Natural killer cell treated with Interleukin-12 subunit alpha and Interleukin-12 subunit beta and Interleukin-15 and Interleukin-18, amount 100 ng/mL, for 72 hours (primary cell): ENCODE data around the gene GLI2. TPM values are rescaled to one million over a fixed set of nuclear protein-coding genes. Genes with fewer than 3 reads are reported as not detected.

Experiments used
- ATAC-seq, 2 donors: fragments of 150-1000 bp; cut with Tn5 transposase in 1 of 2; sonication (Bioruptor Pico), chemical (Tn5 transposase) in 1 of 2; 2 replicates each; pipeline ENCODE4 v1.10.0; 2021
- DNase-seq: peaks from one replicate; pipeline ENCODE4 v3.0.0; 2022; ENCODE audit warnings: low spot score
- H3K27ac Mint-ChIP-seq, 2 donors: 1 replicate in 1 of 2; 2 replicates in 1 of 2; pipeline ENCODE4 v1.8.0; 2022; ENCODE audit warnings: mixed read lengths in 2 of 2, mild to moderate bottlenecking in 1 of 2, moderate library complexity in 1 of 2
- H3K27me3 Mint-ChIP-seq, 2 donors: 1 replicate in 1 of 2; 2 replicates in 1 of 2; pipeline ENCODE4 v1.8.0; 2022; ENCODE audit warnings: mixed read lengths in 2 of 2
- H3K36me3 Mint-ChIP-seq: one replicate; pipeline ENCODE4 v1.8.0; 2022; ENCODE audit warnings: mixed read lengths
- H3K4me1 Mint-ChIP-seq, 2 donors: 1 replicate in 1 of 2; 2 replicates in 1 of 2; pipeline ENCODE4 v1.8.0; 2022; ENCODE audit warnings: low read depth in 2 of 2, mixed read lengths in 2 of 2, mild to moderate bottlenecking in 1 of 2
- H3K4me3 Mint-ChIP-seq: one replicate; pipeline ENCODE4 v1.8.0; 2022; ENCODE audit warnings: mixed read lengths
- H3K9me3 Mint-ChIP-seq: 2 replicates; pipeline ENCODE4 v1.8.0; 2022; ENCODE audit warnings: mixed read lengths
- total RNA-seq, 2 donors: library from RNA; stranded (reverse); gene quantifications; one replicate each; pipeline ENCODE4 v1.2.3, GENCODE V29; 2022

GLI2 gene
- total RNA-seq, 2 donors from 2014 or later, result 0.38 TPM; not detected in 1

DNA sequence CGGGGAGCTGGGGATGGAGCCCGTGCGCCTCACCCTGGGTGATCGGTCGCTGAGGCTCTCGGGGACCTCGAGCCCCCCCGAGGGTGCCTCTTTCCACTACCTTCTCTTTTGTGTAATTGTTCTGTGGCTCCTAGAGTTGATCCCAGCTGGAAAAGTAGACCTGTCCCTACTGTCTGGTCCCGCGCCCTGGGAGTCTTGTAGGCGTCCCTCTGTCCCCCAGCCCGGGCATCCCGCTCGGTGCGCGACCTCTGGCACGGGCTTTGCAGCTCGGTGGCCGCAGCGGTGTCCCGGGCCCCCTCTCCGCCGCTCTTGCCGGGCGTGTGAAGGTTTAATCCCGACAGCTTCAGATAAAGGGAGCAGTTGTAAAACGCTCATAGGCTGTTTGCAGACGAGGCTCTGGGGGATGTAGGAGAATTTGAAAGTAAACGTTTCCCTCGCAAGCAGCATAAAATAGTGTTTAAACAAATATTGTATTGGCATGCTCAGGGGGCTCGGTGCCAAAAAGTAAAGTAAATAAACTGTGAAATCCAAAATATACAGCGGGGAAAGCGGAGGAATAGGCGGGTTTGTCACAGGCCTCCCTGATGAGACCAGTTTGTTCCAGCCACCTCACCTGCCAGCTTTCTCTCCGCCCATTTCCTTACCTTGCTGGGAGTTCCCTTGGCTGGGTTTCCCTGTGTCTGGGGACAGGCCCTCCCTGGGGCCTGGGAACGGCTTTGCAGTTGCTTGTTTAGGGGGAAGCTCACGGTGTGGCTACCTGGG is 1.9 kb downstream of the GLI2 start:
- H3K27me3 Mint-ChIP-seq, result peaks cover 49 to 75% of the 10 kb centered on the region in 2 donors
- H3K9me3 Mint-ChIP-seq, result no peaks in the 10 kb centered on the region
- no peak overlapping the region for H3K4me3 Mint-ChIP-seq
- no peak overlapping the region for H3K27ac Mint-ChIP-seq
- no peaks in the 10 kb centered on the region for H3K36me3 Mint-ChIP-seq
- DNase-seq (no peak), ATAC-seq (no peak)
- no peaks in the 10 kb centered on the region for H3K4me1 Mint-ChIP-seq

DNA sequence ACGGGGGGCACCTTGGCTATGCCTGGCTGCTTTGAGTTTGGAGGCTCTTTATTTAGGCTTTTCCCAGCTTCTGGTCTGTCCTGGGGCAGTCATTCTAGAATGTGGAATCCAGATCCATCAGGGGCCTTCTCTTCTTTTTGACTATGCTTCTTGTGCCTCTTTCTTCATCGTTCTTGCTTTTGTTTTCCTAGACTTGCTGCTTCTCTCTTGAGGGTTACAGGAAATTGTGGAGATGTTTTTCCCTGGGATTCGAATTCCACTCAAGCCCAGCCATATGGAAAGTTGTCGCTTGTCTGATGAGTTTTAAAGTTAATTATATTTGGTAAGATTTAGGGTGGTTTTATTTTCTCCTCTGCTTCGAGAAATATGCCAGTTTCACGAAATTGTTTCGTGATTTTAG is 2.4 kb downstream of the GLI2 start:
- H3K4me3 Mint-ChIP-seq, result no peak overlapping the region
- H3K36me3 Mint-ChIP-seq, result no peaks in the 10 kb centered on the region
- H3K9me3 Mint-ChIP-seq, result no peaks in the 10 kb centered on the region
- H3K27me3 Mint-ChIP-seq, result peaks cover 47 to 71% of the 10 kb centered on the region in 2 donors
- H3K4me1 Mint-ChIP-seq, result no peaks in the 10 kb centered on the region
- no peak overlapping the region for H3K27ac Mint-ChIP-seq
- ATAC-seq (no peak), DNase-seq (no peak)

DNA sequence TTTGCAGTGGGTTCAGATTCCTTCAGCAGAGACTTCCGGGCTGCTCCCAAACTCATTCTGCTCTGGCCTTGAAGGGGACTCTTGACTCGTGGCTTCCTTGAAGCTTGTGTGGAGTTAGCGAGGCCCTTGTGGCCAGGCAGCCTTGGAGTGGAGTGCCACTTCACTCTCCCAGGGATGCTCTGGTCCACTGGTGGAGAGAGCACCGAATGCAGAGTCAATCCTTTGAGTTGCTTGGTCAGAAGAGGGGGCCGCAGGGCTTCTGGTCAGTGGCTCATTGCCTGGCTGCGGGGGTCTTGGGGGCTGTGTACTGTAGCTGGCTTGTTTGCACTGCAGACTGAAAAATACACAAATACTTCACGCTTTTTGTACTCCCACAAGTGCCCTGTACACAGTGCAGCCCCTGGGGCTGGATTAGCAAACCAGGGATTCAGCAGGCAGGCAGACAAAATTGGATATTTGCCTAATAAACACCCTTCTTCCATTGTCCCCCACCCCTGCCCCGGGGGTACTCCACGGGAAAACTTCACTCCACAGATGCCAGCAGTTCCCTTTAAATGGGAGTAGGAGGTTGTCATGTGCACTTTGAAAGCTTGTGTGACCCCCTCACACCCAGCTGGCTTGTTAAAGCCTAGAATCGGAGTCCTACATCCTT is 3.2 kb downstream of the GLI2 start:
- no peak for DNase-seq
- Mint-ChIP-seq H3K27me3 (peaks cover 39 to 67% of the 10 kb centered on the region in 2 donors), H3K4me1 (no peaks in the 10 kb centered on the region), H3K9me3 (no peaks in the 10 kb centered on the region), H3K36me3 (no peaks in the 10 kb centered on the region), H3K27ac (no peak overlapping the region), H3K4me3 (no peak overlapping the region)
- no peak for ATAC-seq

DNA sequence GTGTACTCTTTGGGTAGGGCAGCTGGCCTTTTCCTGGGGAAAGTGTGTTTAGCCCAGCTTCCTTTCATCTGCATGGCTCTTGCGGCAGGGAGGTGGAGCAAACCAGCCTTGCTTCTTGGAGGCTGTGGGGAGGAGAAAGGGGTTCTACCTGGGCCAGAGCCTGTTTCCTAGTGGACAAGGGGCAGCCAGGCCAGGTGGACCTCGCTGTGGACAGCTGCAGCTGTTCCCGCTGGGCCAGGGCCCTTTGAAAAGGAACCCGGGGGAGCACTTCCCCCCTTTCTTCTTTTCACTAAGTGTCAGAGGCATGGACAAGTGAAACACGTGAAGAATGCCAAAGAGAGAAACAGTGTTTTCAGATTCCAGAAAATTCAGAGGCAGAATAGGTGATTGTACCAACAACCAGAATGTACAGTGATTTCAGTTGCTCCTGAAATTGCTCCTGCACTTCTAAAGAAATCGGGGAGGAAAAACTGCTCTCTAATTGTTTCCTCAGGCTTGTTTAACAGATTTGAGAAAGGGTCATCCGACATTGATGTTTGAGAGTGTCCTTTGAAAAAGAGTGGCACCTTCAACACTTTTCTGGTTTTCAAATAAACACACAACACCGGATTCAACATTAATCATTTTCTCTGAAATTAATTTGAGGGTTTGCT is 3.9 kb downstream of the GLI2 start:
- DNase-seq, result no peak
- no peak for ATAC-seq
- H3K36me3 Mint-ChIP-seq, result no peaks in the 10 kb centered on the region
- H3K4me3 Mint-ChIP-seq, result no peak overlapping the region
- no peaks in the 10 kb centered on the region for H3K4me1 Mint-ChIP-seq
- no peaks in the 10 kb centered on the region for H3K9me3 Mint-ChIP-seq
- no peak overlapping the region for H3K27ac Mint-ChIP-seq
- H3K27me3 Mint-ChIP-seq, result peaks cover 43 to 67% of the 10 kb centered on the region in 2 donors

DNA sequence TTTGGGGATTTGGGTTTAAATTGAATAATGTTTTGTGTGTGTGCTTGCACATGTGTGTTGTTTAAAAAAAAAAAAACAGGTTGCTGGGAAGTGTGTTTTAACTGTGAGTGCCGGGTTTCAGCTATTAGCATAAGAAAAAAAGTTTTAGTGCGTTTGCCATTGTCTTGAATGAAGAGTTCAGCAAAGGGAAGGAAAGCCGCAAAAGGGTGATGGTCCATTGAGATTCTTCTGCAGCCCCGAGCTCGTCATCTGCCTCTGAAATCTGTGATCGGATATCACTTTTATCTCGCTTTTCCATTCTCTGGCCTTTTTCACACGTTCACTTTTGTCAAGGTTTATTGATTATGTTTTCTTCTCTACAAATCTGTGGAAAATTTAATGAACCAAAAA is 4.7 kb downstream of the GLI2 start:
- DNase-seq, result no peak

DNA sequence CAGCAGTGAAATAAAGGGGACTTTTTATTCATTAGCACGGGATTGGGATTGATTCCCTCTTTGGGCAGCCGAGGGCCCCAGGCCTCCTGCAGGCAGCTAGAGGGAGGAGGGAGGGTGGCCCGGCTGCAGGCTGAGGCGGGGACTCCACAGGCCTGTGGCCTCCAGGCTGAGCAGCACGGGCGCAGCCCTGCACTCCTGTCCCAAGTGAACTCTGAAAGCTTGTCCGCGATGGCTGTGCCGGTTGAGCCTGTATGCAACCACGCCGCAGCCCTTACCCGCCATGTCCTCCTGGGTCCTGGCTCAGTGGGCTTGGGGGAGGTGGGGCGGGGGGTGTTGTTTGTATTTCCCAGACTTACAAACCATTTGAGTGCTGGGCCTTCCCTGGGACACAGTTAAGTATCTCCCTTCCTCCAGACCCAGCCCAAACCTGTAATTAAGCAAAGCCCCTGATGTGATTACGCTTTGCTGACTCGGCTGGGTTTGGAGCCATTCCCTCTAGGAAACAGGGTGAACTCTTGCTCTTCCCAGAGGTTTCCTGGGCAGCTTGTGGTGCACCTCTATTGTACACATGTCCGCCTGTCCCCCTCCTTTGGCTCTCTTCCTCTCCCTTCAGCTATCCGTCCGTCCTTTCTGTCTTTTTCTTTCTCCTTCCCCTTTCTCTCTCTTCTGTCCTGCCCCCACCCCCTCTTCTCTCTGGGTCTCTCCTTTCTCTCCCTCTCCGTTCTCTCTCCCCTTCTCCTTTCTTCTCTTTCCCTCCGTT is 5.3 kb downstream of the GLI2 start:
- no peak for DNase-seq
- Mint-ChIP-seq H3K9me3 (no peaks in the 10 kb centered on the region), H3K4me3 (no peak overlapping the region), H3K27me3 (peaks cover 49 to 70% of the 10 kb centered on the region in 2 donors), H3K27ac (no peak overlapping the region), H3K36me3 (no peaks in the 10 kb centered on the region), H3K4me1 (no peaks in the 10 kb centered on the region)
- no peak for ATAC-seq

More for the DNA sequence above, 4.7 kb downstream of the GLI2 start:
- no peaks in the 10 kb centered on the region for H3K4me1 Mint-ChIP-seq
- H3K36me3 Mint-ChIP-seq, result no peaks in the 10 kb centered on the region
- no peaks in the 10 kb centered on the region for H3K9me3 Mint-ChIP-seq
- H3K27me3 Mint-ChIP-seq, result peaks cover 49 to 70% of the 10 kb centered on the region in 2 donors
- no peak overlapping the region for H3K4me3 Mint-ChIP-seq
- no peak for ATAC-seq
- no peak overlapping the region for H3K27ac Mint-ChIP-seq

DNA sequence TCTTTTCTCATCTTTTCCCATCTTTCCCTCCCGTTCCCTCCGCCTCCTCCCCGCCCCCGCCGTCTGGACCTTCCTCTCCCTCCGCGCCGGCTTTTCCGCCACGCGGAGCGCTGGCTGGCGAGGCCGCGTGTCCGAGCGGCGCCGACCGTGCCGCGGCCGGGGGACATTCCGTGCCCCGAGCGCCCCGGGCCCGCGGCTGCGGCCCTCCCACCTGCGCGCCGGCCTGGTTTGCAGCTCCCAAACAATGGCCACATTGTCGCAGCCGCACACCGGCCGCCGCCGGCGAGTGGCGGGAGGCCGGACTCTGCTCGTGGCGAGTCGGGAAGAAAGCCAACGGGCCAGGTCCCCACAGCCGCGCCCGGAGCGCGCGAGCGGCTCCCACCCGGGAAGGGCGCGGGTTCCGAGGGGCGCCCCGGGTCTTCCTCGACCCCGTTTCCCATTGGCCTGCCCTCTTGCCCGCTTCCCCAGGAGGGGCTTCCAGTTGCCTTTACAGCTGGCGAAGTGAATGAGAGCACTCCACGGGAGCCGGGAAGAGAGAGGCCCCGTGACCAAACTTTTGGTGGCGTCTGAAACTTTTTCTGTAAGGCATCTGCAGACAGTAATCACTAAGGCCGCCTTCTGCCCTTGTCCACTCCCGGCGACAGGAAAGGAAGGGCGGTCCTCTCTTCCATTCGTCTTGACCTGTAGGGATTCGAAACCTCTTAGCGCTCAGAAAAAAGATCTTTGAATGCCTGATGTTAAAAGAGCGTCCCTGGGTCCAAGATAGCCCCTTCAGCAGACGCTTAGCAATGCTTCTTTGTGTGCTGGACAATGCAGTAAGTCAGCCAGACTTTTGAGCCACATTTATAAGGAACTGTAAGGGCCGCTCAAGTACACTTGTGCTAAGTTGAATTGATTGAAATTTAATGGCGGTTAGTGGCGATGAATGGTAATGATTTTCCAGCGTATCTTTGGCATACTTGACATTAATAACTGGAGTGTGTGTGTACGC is 6.2 kb downstream of the GLI2 start:
- Mint-ChIP-seq H3K27me3 (peaks cover 49 to 68% of the 10 kb centered on the region in 2 donors), H3K9me3 (no peaks in the 10 kb centered on the region), H3K4me3 (no peak overlapping the region), H3K27ac (no peak overlapping the region), H3K4me1 (no peaks in the 10 kb centered on the region), H3K36me3 (no peaks in the 10 kb centered on the region)
- ATAC-seq, result no peak
- no peak for DNase-seq

DNA sequence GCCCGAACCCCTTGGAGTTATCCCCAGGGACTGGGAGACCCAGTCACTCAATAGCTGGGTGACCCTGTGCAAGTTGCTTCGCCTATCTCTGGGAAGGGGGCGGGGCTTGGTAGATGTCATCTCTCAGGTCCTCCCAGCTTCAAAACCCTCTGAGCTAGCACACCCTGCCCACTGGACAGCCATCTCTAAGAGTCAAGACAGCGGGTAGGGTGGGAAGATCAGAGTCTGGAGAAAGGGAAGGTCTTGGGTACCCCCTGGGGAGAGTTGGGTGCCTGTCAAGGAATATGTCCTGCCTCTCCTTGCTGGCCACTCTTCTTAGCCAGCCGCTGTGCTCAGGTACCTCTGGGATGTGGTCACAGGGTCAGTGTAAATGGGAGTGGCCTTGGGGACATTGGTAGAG is 8.0 kb downstream of the GLI2 start:
- Mint-ChIP-seq H3K36me3 (no peaks in the 10 kb centered on the region), H3K4me3 (no peak overlapping the region), H3K27me3 (peaks cover 35 to 50% of the 10 kb centered on the region in 2 donors), H3K9me3 (no peaks in the 10 kb centered on the region), H3K4me1 (no peaks in the 10 kb centered on the region), H3K27ac (no peak overlapping the region)
- ATAC-seq (no peak), DNase-seq (no peak)

DNA sequence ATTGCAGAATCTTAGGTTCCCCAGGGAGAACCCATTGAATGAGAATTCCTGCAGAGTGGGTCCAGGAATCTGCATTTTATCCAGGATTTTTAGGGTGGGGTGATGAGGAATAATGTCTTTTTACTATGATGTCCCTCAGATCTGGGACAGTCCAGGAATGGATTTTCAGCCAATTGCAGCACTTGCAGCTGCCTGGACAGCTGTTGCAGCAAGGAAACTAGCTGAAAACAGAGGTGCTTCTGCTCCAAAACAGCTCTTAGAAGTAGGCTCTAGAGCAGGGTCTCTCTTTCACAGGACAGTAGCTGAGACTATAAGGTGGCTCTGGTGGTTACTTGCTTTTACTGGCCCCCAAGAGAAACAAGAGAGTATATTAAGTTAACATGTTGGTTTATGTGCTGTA is 9.1 kb downstream of the GLI2 start:
- Mint-ChIP-seq H3K9me3 (no peaks in the 10 kb centered on the region), H3K27me3 (peaks cover 30 to 41% of the 10 kb centered on the region in 2 donors), H3K4me3 (no peak overlapping the region), H3K27ac (no peak overlapping the region), H3K4me1 (no peaks in the 10 kb centered on the region), H3K36me3 (no peaks in the 10 kb centered on the region)
- ATAC-seq, result no peak
- DNase-seq, result no peak

DNA sequence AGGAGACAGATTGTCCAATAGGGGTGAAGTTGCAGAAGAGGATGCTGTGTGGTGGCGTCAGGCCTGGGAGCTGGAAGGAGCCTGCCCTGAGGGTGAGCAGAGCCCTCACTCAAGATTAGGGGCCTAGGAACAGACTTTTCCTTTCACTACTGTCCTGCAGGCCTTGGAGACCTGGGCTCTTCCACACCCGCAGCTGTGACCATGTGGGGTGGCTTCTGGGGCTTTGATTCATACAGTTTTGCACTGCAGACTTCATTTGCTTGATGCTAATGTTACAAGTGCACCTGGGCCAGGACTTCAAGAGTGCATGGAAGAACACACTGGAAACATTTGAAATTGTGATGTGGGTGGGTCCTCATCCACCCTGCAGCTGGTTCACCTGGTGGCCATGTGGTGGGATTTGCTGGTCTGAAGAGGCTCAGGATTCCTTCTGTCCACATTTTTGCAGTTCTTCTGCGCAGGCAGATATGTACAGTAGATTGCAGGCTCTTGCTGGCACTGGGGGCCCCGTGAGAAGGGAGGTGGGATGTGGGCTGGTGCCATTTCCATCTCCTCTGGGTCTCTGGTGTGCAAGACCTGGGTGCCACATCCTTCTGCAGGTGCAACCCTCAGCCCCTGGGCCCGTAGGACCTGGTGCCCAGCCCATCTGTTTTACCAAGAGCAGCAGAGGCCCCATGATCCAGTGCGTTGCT is 9.9 kb downstream of the GLI2 start:
- DNase-seq (no peak), ATAC-seq (no peak)
- Mint-ChIP-seq H3K36me3 (no peaks in the 10 kb centered on the region), H3K4me1 (no peaks in the 10 kb centered on the region), H3K27me3 (peaks cover 26 to 34% of the 10 kb centered on the region in 2 donors), H3K27ac (no peak overlapping the region), H3K4me3 (no peak overlapping the region), H3K9me3 (no peaks in the 10 kb centered on the region)

DNA sequence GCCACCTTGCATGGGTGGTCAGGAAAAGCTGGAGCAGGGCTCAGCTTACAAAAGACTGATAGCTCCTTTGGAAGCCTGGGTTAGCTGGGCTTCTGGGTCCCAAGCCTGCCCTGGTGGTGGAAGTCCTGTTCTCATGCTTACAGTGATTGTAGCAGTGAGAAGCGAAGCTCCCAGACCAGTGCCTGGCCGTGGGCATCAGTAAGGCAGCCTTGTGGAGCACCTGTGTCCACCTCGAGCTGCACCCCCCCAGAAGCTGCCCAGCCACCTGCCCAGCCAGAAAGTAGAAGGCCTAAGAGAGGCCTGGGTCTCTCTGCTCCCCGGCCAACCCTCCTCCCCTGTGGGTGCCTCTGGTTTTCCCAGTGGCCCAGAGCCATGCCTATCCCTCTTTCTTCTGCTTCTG is 10.5 kb downstream of the GLI2 start:
- DNase-seq (no peak), ATAC-seq (no peak)
- no peak overlapping the region for H3K27ac Mint-ChIP-seq
- H3K4me1 Mint-ChIP-seq, result no peaks in the 10 kb centered on the region
- no peaks in the 10 kb centered on the region for H3K36me3 Mint-ChIP-seq
- peaks cover 23 to 31% of the 10 kb centered on the region in 2 donors for H3K27me3 Mint-ChIP-seq
- no peaks in the 10 kb centered on the region for H3K9me3 Mint-ChIP-seq
- H3K4me3 Mint-ChIP-seq, result no peak overlapping the region

DNA sequence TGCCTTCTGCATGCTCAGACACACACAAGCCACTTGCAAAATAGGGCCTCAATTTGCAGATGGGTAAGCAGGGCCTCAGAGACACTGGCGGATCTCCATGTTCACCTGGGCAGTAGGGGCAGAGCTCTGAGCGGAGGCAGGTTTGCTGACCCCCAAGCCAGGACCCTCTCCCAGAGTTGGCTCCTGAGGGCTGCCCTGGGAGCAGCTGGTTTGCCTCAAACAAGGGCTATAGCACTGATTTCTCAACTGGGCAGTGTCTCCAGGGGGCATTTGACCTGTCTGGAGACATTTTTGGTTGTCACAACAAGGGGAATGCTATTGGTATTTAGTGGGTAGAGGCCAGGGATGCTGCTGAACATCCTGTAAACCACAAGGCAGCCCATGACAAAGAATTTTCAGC is 11.6 kb downstream of the GLI2 start:
- no peak overlapping the region for H3K27ac Mint-ChIP-seq
- no peaks in the 10 kb centered on the region for H3K9me3 Mint-ChIP-seq
- peaks cover 17 to 26% of the 10 kb centered on the region in 2 donors for H3K27me3 Mint-ChIP-seq
- H3K4me3 Mint-ChIP-seq, result no peak overlapping the region
- H3K36me3 Mint-ChIP-seq, result no peaks in the 10 kb centered on the region
- ATAC-seq (no peak), DNase-seq (no peak)
- no peaks in the 10 kb centered on the region for H3K4me1 Mint-ChIP-seq
